Measurements from ENCODE around the gene TMEM132C. TPM values are rescaled to one million over a fixed set of nuclear protein-coding genes. Genes with fewer than 3 reads are reported as not detected.

TMEM132C gene
- total RNA-seq, 1 donor = not detected

GRCh38 chr12:128507470-128507869, 240.5 kb downstream of the TMEM132C start:
- H3K4me3 ChIP-seq (ENCODE audit: low read depth, low read length) = no peak overlapping the region
- no peak for DNase-seq (ENCODE audit: low read depth)
- no peak for TF ChIP-seq CTCF (IDR thresholded peaks at IDR 0.05; ENCODE audit: insufficient read depth, low read length)

- H3K4me3 ChIP-seq (ENCODE audit: low read depth, low read length) = no peak overlapping the region
- TF ChIP-seq CTCF (IDR thresholded peaks at IDR 0.05; ENCODE audit: insufficient read depth, low read length) = no peak
- DNase-seq (ENCODE audit: low read depth) = no peak
Measured at GRCh38 chr12:128509170-128509569, 242.2 kb downstream of the TMEM132C start.

DNA sequence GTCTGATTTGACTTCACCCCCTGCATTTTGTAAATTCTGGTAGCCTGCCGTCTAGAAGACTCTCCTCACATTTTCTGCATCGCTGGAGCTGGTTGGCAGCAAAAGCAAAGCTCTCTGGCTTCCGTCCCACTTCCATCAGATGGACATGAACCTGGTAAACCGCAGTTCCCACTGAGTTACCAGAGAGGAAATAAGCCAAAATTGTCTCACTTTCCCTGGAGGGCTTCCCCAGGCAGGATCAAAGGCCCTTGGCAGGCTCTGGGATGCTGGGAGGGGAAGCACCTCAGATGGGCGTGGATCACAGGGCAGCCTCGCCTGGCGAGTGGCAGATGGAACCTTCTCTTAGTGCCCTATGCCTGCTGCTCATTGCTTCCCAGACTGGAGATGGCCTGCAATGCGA, 243.5 kb downstream of the TMEM132C start:
- DNase-seq (ENCODE audit: low read depth) = no peak
- TF ChIP-seq CTCF (IDR thresholded peaks at IDR 0.05; ENCODE audit: insufficient read depth, low read length) = no peak

GRCh38 chr12:128513331-128513730, 246.4 kb downstream of the TMEM132C start:
- DNase-seq (ENCODE audit: low read depth) = no peak
- TF ChIP-seq CTCF (IDR thresholded peaks at IDR 0.05; ENCODE audit: insufficient read depth, low read length) = no peak
- H3K4me3 ChIP-seq (ENCODE audit: low read depth, low read length) = no peak overlapping the region

More for the DNA sequence above, 243.5 kb downstream of the TMEM132C start:
- no peak overlapping the region for H3K4me3 ChIP-seq (ENCODE audit: low read depth, low read length)

- no peak for TF ChIP-seq CTCF (IDR thresholded peaks at IDR 0.05; ENCODE audit: insufficient read depth, low read length)
- no peak overlapping the region for H3K4me3 ChIP-seq (ENCODE audit: low read depth, low read length)
- DNase-seq (ENCODE audit: low read depth) = no peak
Measured at GRCh38 chr12:128513831-128514230, 246.9 kb downstream of the TMEM132C start.

- no peak overlapping the region for H3K4me3 ChIP-seq (ENCODE audit: low read depth, low read length)
- TF ChIP-seq CTCF (IDR thresholded peaks at IDR 0.05; ENCODE audit: insufficient read depth, low read length) = no peak
- no peak for DNase-seq (ENCODE audit: low read depth)
Measured at GRCh38 chr12:128518644-128519043, 251.7 kb downstream of the TMEM132C start.

DNA sequence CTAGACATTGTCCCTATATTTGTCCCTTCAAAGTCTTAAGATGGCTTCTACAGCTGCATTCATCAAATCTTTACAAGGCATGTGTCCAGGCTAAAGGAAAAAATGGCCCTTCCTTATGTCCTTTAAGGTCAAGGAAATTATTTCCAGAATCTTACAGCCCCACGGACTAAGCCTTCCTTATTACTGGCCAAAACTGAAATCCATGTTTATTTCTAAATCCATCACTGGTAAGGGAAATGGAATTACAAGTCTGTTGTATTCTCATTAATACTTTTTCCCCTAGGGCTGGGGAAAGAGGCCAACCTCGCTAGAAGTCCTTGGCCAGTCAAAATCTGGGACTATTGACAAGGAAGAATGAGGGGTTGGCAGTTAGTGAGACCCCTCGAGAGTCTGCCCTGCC, 252.5 kb downstream of the TMEM132C start:
- H3K4me3 ChIP-seq (ENCODE audit: low read depth, low read length) = no peak overlapping the region
- no peak for TF ChIP-seq CTCF (IDR thresholded peaks at IDR 0.05; ENCODE audit: insufficient read depth, low read length)
- DNase-seq (ENCODE audit: low read depth) = no peak

Measured in fibroblast of the aortic adventitia (primary cell).